ENCODE measurements around the gene UMPS. TPM values are rescaled to one million over a fixed set of nuclear protein-coding genes. Genes with fewer than 3 reads are reported as not detected.

Gene UMPS
- total RNA-seq, 1 donor from 2014 or later = 19.4 TPM

DNA sequence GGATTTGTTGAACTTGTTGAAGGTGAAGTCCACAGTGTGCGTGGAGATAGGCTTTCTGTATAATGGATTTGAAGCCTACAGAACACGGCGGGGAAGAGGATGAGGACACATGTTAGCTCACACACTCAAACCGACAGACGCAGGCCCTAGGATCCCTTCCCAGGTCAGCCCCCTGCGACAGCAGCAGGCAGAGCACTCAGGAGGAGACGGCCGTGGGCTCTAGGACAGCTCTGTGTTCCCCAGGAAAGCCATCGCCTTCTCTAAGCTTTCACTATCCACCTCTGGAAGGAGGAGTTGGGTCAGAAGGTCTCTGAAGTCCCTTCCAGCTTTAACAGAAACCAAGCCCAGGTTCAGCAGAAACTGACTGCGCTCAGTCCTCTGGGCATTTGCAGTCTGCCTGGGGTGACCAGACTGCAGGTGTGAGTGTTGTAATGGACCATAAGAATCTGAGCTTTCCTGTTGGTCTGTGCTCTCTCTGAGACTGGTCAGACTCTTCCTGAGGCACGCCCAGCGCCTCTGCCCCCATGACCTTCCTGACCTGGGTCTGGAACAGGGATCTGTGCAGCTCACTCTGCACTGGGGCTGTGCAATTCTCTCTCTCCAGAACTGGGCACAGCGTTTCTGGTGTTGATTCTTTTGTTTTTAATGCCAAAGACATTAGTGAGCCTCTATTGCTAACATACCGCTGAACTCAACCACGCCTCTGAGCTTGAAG is 33.5 kb downstream of the UMPS start:
- H3K9me3 Mint-ChIP-seq (ENCODE audit: low read depth) = no peaks in the 10 kb centered on the region

DNA sequence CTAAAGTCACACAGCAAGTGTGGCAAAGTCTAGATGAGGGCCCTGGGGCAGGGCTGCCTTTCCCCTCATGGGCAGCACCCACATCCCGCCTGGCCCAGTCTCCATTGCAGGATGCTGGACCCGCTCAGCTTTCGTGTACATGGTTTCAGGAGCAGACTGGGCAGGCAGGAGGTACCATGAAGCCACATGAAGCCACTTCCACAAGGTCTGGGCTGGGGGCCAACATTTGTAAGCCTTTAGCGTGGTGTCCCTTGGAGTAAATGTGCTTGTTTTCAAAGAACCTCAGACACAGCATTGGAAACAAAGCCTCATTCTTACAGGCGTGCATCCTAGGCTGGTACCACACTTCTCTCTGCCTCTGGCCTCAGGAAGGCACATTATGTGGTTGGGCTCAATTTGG is 34.5 kb downstream of the UMPS start:
- peak overlapping the region; percentile 36 for H3K27ac Mint-ChIP-seq (ENCODE audit: unreplicated experiment)
- DNase-seq (ENCODE audit: low spot score) = no peak
- no peaks in the 10 kb centered on the region for H3K27me3 Mint-ChIP-seq (ENCODE audit: low read depth)
- H3K4me3 Mint-ChIP-seq (ENCODE audit: unreplicated experiment) = no peak overlapping the region
- H3K4me1 Mint-ChIP-seq (ENCODE audit: low read depth) = peaks cover 50% of the 10 kb centered on the region
- no peaks in the 10 kb centered on the region for H3K9me3 Mint-ChIP-seq (ENCODE audit: low read depth)
- TF ChIP-seq, protein P1, sequence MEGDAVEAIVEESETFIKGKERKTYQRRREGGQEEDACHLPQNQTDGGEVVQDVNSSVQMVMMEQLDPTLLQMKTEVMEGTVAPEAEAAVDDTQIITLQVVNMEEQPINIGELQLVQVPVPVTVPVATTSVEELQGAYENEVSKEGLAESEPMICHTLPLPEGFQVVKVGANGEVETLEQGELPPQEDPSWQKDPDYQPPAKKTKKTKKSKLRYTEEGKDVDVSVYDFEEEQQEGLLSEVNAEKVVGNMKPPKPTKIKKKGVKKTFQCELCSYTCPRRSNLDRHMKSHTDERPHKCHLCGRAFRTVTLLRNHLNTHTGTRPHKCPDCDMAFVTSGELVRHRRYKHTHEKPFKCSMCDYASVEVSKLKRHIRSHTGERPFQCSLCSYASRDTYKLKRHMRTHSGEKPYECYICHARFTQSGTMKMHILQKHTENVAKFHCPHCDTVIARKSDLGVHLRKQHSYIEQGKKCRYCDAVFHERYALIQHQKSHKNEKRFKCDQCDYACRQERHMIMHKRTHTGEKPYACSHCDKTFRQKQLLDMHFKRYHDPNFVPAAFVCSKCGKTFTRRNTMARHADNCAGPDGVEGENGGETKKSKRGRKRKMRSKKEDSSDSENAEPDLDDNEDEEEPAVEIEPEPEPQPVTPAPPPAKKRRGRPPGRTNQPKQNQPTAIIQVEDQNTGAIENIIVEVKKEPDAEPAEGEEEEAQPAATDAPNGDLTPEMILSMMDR (IDR thresholded peaks at IDR 0.05) = no peak
- H3K36me3 Mint-ChIP-seq (ENCODE audit: low read depth) = peaks cover 51% of the 10 kb centered on the region

More for the DNA sequence above, 33.5 kb downstream of the UMPS start:
- Mint-ChIP-seq H3K27me3 (ENCODE audit: low read depth) (no peaks in the 10 kb centered on the region), H3K27ac (ENCODE audit: unreplicated experiment) (no peak overlapping the region), H3K4me1 (ENCODE audit: low read depth) (peaks cover 48% of the 10 kb centered on the region), H3K36me3 (ENCODE audit: low read depth) (peaks cover 45% of the 10 kb centered on the region), H3K4me3 (ENCODE audit: unreplicated experiment) (no peak overlapping the region)
- DNase-seq (ENCODE audit: low spot score) = no peak
- TF ChIP-seq, protein P1 (IDR thresholded peaks at IDR 0.05) = no peak

DNA sequence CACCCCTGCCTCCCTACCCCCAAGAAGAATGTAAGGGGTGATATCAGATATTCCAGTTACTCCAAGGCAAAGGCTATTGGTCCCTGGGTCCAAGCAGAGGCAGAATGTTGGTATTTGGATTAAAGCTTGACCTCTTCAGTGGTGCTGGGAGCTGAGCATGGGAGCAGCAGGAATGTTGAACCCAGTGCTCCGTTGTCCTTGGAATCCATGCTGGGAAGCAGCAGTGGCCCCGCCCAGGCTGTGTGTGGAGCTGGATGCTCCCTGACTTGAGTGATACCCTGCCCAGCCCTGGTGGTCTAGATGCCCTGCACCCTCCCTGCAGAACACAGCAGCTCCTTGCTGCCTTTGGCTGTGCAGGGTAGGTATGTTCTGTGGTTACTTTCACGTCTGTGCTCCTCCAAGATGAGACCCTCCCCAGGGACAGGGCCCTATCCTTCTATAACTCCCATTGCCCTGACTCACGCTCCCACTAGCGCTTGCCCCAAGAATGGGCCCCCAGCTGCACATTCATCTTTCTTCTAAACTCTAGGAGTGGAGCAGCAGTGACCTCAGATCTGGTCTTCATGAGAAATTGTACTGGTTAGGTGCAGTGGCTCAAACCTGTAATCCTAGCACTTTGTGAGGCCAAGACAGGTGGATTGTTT is 35.1 kb downstream of the UMPS start:
- TF ChIP-seq, protein P1 (IDR thresholded peaks at IDR 0.05) = no peak
- H3K4me1 Mint-ChIP-seq (ENCODE audit: low read depth) = peaks cover 52% of the 10 kb centered on the region
- no peak overlapping the region for H3K4me3 Mint-ChIP-seq (ENCODE audit: unreplicated experiment)
- H3K27me3 Mint-ChIP-seq (ENCODE audit: low read depth) = no peaks in the 10 kb centered on the region
- H3K27ac Mint-ChIP-seq (ENCODE audit: unreplicated experiment) = peak overlapping the region; percentile 57
- no peaks in the 10 kb centered on the region for H3K9me3 Mint-ChIP-seq (ENCODE audit: low read depth)
- DNase-seq (ENCODE audit: low spot score) = no peak
- H3K36me3 Mint-ChIP-seq (ENCODE audit: low read depth) = peaks cover 53% of the 10 kb centered on the region

DNA sequence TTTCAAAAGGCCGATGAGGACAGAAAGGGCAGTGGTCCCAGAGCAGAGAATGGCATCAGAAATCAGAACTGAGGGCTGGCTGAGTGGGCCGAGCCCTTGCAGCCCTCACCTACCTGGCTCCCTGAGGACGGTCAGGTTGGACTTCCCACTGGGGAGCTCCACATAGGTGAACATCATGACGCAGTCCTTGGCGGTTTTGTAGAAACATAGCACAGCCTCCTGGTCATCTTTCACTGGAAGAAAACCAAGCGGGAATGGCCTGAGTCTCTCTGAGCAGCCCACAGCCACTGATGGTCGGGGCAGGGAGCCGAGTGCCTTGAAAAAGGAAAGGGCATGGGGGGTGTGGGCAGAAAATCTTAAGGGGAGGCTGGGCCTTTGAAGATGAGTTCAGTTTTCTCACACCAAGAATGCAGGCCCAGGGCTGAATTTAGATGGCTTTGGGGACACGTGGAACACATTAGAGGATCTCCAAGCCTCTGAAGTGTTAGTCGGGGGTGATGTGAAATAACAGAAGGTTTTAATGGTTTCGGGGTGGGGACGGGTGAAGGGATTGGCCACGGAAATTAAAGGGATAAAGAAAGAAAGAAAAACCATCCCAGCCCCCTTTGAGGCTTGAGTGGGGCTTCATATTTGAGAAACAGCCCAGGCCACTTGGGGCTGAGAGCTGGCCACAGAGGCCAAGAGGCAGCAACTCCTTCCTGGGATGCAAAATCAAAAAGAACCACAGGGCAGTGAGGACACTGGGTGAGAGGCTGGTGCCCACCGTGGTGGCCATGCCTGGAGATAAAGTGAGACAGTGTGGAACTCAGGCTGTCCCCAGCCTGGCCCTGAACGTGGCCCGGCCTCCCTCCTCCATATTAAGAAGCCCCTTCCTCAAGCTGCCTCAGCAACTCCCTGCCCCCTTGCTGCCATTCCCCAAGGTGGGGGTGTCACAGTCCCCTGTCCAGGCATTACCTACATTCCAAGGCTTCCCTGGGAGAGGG is 36.2 kb downstream of the UMPS start:
- Mint-ChIP-seq H3K4me1 (ENCODE audit: low read depth) (peaks cover 52% of the 10 kb centered on the region), H3K36me3 (ENCODE audit: low read depth) (peaks cover 53% of the 10 kb centered on the region), H3K27ac (ENCODE audit: unreplicated experiment) (peak overlapping the region; percentile 41), H3K9me3 (ENCODE audit: low read depth) (no peaks in the 10 kb centered on the region), H3K4me3 (ENCODE audit: unreplicated experiment) (no peak overlapping the region), H3K27me3 (ENCODE audit: low read depth) (no peaks in the 10 kb centered on the region)
- no peak for DNase-seq (ENCODE audit: low spot score)
- TF ChIP-seq, protein P1 (IDR thresholded peaks at IDR 0.05) = no peak

DNA sequence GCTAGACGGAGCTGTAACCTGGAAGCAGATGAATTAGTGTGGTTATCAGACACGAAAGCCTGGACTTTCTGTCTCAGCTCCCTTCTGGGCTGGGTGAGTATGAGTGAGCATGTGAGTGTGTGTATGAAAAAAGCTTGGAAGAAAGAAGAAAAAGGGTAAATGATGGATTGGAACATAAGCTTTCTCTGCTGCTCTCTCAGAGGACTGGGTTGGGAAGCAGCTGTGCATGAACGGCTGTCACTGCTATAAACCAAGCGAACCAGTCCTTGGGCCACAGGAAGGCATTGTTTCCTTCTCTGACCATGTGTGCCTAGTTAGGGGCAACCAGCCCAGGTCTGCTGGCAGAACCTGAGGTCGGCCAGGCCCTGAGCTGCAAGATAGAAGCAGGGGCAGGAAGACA is 37.0 kb downstream of the UMPS start:
- no peak overlapping the region for H3K27ac Mint-ChIP-seq (ENCODE audit: unreplicated experiment)
- TF ChIP-seq, protein P1 (IDR thresholded peaks at IDR 0.05) = no peak
- peaks cover 53% of the 10 kb centered on the region for H3K36me3 Mint-ChIP-seq (ENCODE audit: low read depth)
- no peaks in the 10 kb centered on the region for H3K9me3 Mint-ChIP-seq (ENCODE audit: low read depth)
- peaks cover 51% of the 10 kb centered on the region for H3K4me1 Mint-ChIP-seq (ENCODE audit: low read depth)
- DNase-seq (ENCODE audit: low spot score) = no peak
- H3K4me3 Mint-ChIP-seq (ENCODE audit: unreplicated experiment) = no peak overlapping the region
- H3K27me3 Mint-ChIP-seq (ENCODE audit: low read depth) = no peaks in the 10 kb centered on the region

All from chondrocyte (in vitro differentiated cells).